AG09319 (cell line): Measurements from ENCODE around the gene DGKI.

ENCODE experiments used
- DNase-seq: peaks from one replicate; pipeline ENCODE4 v3.0.0-alpha.2; 2010; ENCODE audit warnings: low read depth; ENCODE audit errors: extremely low read depth
- CTCF ChIP-seq: IDR thresholded peaks from 2 replicates; pipeline ENCODE4 v1.5.1; 2011; ENCODE audit warnings: low read depth, mild to moderate bottlenecking, inconsistent platforms, low read length, moderate library complexity

DGKI gene

DNA sequence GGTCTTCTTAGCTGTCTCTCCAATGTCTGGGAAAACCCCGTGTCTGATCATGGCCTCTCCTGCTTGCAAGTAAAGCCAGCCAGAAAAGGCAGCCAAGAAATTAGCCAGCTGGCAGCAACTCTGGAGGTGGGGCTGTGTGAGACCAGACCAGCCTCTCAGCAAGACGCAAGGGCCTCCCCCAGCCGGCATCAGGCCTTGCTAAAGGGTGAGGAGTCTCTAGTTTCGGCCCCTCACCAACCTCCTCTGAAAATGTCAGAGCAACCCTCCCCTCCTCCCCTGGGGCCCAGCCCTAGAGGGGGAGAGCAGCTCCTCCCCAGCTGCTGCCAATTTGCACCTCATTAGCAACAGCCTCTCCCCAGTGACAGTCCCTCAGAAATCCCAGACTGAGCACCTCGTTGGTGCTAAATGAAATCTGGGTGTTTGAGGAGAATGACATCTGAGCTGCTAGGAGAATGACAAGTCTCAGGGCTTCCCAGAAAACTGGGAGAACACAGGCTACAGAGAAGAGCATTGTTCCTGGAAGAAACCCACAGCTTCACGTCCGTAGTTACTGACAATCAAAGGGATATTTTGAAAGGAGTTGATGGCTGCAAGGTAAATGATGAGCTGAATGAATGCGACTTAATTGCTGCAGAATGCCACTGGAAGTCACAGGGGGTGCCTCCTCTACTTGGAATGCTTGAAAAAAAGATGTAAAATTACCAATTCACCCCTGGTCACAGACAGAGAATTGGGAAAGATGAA lies 25.9 kb downstream of the DGKI start:
- peak; percentile 36 for DNase-seq
- TF ChIP-seq CTCF: no peak

DNA sequence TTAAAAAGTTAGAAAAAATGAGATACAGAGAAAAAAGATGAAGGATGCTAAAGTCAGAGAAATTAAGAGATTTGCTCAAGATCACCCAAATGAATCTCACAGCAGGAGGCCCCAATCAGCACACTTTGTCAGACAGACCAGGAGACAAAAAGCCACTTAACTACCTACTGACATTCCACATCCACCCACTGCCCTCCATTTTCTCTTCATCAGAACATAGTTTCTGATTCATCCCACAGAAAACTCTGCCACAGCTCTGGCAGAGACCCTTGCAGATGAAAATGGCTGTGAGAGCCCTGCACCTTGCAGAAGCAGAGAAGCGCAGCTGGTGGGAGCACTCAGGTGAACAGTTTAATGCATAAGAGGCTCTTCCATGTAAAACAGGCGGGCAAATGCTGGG lies 26.6 kb downstream of the DGKI start:
- DNase-seq: no peak
- no peak for TF ChIP-seq CTCF

GRCh38 chr7:137818036-137818435 lies 28.7 kb downstream of the DGKI start:
- DNase-seq: peak; percentile 25
- TF ChIP-seq CTCF: no peak

GRCh38 chr7:137816696-137817320 lies 30.0 kb downstream of the DGKI start:
- TF ChIP-seq CTCF: peak; percentile 55
- no peak for DNase-seq

DNA sequence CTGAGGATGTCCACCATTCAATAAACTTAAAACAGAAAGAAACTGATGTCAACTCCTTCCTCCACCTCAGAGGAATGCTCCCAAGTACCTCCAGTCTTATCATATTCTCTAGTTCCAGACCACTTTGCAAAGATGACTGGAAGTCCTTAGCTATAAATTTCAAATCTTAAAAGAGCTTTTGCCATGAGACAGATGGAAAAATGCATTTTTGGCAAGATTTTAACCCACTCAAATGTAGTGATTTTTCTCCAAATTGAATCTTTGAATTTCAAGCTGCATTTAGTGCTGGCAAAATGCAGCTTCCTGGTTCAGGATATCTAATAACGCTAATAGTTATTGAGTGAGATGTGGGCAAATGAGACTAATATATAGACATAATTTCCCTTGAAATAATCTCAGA lies 33.2 kb downstream of the DGKI start:
- DNase-seq: no peak
- TF ChIP-seq CTCF: no peak

DNA sequence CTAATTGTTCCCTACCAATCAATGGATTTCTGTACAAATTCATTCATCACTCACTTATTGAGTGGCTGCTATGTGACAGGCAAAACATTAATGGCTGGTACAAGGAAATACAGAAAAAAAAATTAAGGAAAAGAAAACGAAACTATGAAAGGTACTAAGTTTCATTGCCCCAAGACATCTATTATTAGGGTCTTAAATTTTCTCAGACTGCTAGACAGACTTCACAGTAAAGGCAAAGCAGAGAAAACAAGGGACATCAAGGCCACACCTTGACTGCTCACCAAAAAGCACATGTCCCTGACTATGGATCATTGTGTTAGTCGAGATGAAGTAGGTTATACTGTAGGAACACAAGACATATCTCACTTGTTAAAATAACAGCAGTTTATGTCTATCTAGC lies 36.5 kb downstream of the DGKI start:
- TF ChIP-seq CTCF: no peak
- DNase-seq: no peak

DNA sequence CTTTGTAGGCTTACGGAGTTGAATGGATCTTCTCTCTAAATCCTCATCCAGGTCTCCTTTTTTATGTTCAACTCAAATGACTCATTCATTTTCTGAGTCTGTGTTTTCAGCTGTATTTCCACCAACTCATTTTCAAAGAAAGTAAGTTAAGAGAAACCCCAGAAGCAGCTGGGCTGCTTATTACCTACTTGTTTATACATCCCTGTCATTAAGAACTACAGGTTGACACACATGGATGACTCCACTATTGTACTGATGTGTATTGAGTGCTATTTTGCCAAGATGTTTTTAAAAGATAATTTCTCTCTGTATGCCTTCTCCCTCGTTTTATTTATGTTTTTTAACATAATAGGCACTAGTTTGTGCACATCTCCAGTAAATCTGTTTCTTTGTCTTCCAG lies 41.9 kb downstream of the DGKI start:
- no peak for TF ChIP-seq CTCF
- DNase-seq: no peak
